Fibroblast of upper back skin (primary cell): ENCODE measurements around the gene ATL3.
A peak's percentile ranks its signal among the peaks of the same experiment; 100 is the strongest.
"Not testable (repeated sequence)": the region's sequence is repeated elsewhere in the genome, so short reads cannot be mapped to it uniquely, and the experiment has no call there.

Experiments used
- DNase-seq: peaks from one replicate; pipeline ENCODE4 v3.0.0-alpha.2; 2013

ATL3 gene

DNA sequence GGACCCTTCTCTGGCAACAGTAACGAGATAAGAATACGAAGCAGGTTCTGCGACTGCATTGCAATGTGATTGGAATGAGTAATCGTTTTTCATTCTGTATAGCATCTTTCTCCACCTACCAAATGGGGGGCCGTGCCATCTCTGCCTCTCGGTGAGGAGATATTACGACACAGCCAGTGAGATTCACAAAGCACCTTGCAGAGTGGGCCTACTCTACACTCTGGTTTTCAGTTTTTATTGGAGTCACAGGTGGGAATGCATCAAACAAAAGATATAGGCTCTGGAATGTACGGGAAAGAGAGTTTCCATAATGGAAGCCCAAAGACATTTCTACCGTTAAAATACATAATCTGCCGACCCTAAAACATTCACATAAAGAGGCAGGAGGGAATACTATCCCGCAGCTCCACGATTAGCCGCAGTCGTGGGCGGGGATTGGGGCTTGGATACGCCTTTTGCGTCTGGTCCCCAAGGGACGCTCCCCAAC lies 9.7 kb upstream of the ATL3 start:
- no peak for DNase-seq

DNA sequence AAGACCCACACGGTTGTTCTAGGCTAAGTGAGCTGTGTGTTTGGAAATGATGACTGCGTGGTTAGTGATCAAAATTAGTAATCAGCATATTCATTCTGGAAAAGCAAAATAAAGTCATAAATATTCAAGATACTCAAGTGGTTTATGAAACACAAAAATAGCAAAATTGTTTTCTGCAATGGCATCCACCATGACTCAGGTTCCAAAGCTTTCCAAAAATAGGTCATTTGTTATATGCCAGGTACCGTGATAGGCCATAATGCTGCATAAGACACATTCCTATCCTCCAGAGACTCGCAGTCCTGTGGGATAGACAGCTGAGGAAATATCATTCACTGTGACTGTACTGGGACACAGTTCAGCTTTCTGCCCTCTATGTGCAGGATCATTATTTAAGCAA lies 2.4 kb upstream of the ATL3 start:
- DNase-seq, result peak; percentile 55

- no peak for DNase-seq
Observed at GRCh38 chr11:63672936-63673539, 1.9 kb upstream of the ATL3 start.

DNA sequence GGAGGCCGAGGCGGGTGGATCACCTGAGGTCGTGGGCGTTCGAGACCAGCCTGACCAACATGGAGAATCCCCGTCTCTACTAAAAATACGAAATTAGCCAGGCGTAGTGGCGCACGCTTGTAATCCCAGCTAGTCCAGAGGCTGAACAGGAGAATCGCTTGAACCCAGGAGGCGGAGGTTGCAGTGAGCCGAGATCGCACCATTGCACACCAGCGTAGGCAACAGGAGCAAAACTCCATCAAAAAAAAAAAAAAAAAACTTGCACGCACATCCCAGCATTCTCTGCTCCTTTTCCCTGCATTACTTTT lies 934 bp upstream of the ATL3 start:
- no peak for DNase-seq

DNA sequence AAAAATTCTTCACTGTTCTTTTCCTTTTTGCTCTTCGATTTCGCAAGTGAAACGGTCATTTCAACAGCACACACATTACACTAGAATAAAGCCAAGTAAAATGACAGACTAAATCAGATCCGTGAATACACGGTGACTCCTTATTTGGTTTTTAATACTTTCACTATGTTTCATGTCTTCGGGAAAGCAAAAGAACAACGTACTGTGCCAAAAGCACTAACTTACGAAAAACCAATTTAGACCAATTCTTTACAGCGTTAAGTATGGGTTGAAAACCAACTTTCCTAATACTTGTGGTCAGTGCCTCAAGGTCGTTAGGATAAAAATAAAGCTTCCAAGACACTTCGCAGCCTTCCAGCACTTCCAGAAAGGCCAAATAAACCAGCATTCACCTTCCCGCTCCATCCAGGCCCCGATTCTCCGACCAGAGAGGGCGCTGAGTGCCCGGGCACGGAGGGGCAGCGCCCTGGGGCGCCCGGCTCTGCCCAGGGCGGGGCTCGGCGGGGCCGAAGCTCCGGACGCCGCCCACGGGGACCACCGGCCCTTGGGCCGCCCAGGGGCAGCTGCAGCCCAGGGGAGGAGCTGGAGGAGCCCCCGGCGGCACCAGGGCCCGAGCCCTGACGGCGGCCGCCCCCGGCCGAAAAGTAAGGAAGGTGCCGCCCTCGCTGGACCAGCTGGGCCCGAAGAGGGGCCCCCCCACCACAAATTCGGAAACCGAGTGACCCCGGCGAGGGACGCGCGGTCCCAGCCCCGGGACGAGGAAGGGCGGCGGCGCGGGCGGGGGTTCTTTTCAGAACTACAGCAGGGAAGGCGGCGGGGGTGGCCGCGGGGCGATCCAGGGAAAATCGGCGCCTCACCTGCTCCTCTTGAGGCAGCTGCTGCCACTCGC lies 499 bp downstream of the ATL3 start:
- DNase-seq, result peak; percentile 45

- no peak for DNase-seq
Observed at GRCh38 chr11:63670096-63670432, 1.1 kb downstream of the ATL3 start.

GRCh38 chr11:63667995-63668795 lies 3.0 kb downstream of the ATL3 start:
- peak; percentile 94 for DNase-seq

DNA sequence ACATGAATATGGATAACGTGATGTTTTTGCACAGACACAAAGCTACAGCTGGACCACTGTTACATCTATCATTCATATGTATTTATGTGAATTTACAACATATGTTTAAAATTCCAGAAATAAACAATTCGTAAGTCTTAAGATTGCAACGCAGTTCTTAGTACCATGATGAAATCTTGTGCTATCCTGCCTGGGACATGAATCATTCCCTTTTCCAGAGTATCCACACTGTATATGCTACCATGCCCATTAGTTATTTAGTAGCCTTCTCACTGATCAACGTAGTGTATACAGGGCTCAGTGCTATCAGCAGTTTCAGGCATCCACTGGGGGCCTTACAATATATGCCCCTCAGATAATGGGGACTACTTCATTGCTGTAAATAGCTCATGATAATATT lies 4.3 kb downstream of the ATL3 start:
- peak; percentile 74 for DNase-seq

GRCh38 chr11:63663809-63664208 lies 7.4 kb downstream of the ATL3 start:
- peak; percentile 76 for DNase-seq

GRCh38 chr11:63660972-63661371 lies 10.2 kb downstream of the ATL3 start:
- DNase-seq, result no peak

DNA sequence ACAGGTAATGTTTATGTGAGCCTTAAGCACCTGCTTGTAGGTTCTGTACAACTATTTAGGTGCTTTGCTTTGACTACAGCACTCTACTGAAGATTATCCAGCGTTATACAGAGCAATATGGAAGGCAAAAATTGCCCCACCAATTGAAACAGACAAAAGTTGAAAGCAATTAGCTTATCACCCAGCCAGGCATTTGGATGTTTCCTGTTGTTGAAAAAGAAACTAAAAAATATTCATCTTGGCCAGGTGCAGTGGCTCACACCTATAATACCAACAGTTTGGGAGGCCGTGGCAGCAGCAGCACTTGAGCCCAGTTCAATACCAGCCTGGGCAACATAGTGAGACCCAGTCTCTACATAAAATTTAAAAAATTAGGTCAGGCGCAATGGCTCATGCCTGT lies 18.5 kb downstream of the ATL3 start:
- no peak for DNase-seq

DNA sequence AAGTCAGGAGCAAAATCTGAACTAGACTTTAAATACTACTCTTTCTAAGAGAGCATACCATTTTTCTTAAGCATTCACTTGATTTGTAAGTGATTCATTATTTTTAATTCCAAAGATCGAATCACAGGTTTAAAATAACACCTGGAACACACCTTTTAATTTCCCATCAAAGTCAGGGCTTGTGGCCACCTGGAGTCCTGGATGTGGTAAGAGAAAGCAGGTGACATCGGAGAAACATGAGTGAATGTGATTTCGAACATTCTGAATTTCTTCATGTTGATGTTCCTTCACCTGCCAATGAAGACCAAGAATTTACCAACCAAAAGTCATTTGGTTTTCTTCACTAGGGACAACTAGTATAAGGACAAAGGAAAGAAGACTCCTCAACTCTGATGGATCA lies 28.0 kb downstream of the ATL3 start:
- DNase-seq, result no peak

DNA sequence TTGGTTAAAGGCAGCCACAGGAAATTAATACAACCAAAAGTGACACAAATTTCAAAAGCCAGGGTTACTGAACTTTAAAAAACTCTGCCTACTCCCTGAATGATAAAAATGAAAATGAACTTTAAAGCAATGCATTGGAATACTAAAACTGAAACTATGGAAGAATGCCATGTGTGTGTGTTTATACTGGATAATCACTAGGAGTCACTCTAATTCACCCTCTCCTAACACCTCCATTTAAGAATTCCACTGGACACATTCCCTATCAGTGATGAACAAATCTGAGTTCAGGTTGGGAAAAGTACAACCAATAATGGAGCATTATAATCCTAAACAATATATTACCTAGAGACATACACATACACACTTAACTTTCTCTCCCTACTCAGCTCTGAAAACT lies 29.4 kb downstream of the ATL3 start:
- DNase-seq, result peak; percentile 7

DNA sequence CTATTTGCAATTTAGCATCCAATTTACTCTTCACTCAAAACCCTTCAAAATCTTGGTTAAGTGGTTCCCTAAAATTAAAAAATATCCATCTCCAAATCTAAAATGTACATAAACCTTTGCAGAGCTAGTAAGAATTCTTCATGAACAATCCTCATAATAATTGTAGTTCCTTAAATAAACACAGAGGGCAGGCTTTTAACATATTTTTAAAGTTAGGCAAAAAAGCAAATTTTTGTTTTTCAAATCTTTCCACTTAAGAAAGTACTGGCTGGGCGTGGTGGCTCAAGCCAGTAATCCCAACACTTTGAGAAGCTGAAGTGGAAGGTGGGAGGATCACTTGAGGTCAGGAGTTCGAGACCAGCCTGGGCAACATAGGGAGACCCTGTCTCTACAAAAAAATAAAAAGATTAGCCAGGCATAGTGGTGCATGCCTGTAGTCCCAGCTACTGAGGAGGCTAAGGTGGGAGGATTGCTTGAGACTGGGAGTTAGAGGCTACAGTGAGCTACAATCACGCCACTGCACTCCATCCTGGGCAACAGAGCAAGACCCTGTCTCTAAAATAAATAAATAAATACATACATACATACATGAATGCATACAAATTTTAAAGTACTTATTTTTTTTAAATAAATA lies 31.9 kb downstream of the ATL3 start:
- peak; percentile 18 for DNase-seq

GRCh38 chr11:63638436-63638835 lies 32.7 kb downstream of the ATL3 start:
- DNase-seq, result not testable (repeated sequence)

DNA sequence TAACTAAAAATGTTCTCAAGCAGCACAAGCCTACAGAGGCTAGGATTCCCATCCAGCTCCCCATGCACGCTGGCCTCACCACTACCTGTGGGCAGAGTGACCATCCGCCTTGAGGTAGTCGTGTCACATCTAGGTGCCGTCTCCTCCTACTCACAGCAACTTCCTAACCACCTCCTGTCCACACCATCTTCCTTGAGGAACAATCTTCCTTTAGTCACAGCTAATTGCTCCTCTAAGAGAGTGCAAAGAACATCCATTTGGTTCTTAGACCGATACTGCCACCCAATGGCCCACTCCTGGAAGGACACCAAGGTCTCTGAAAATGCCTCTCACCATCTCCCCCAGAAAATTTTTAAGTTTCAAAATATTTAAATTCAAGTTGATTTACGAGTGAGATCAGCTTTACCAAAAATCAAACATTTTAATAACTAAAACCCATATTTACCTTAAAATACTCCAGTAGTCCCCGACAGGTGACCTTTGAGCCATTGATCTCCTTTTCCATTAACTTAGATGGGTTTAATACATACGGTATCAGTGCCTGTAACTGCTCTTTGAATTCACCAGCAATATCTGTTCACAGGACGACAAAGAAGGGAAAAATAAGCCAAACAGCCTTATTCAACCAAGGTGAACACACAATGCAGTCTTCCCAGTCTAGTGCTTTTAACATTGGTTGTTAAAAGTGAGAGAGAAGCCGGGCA lies 35.3 kb downstream of the ATL3 start:
- peak; percentile 55 for DNase-seq

GRCh38 chr11:63629426-63629825 lies 41.8 kb downstream of the ATL3 start:
- no peak for DNase-seq

- no peak for DNase-seq
Observed at GRCh38 chr11:63623513-63624140, 47.5 kb downstream of the ATL3 start.

GRCh38 chr11:63622323-63622722 lies 48.9 kb downstream of the ATL3 start:
- no peak for DNase-seq

DNA sequence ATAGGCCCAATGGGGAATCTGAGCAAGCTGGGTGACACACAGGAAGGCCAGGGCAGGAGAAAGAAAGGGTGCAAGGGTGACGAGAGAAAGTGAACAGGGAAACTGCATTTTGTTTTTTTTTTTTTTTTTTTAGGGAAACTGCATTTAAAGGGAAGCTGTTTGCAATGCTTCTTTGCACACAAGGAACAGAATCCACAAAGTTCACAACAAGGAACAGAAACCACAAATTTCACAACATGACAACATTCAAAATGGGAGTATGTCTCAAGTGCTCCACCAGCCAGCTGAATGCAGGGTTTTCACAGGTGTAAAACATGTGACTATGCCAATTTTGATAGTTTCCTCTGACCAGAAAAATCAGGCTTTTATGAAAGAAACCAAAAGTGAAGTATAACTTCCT lies 50.1 kb downstream of the ATL3 start:
- DNase-seq, result no peak

GRCh38 chr11:63619967-63620366 lies 51.2 kb downstream of the ATL3 start:
- DNase-seq, result no peak

DNA sequence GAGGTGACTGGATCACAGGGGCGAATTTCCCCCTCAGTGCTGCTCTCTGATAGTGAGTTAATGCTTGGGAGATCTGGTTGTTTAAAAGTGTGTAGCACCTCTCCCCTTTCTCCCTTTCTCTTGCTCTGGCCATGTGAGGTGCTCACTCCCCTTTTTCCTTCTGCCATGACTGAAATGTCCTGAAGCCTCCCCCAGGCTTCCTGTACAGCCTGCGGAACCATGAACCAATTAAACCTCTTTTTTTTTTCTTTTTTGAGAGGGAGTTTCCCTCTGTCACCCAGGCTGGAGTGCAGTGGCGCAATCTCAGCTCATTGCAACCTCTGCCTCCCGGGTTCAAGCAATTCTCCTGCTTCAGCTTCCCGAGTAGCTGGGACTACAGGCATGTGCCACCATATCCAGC lies 53.5 kb downstream of the ATL3 start:
- not testable (repeated sequence) for DNase-seq
